Stimulated activated CD8-positive, alpha-beta memory T cell treated with anti-CD3 and anti-CD28 coated beads, Interleukin-7, amount 100 ng/mL, for 1 hour (primary cell): Measurements from ENCODE around the gene PHF21A.
A peak's percentile ranks its signal among the peaks of the same experiment; 100 is the strongest.
"Not testable (repeated sequence)": the region's sequence is repeated elsewhere in the genome, so short reads cannot be mapped to it uniquely, and the experiment has no call there.

ENCODE experiments used
- DNase-seq, 2 donors: peaks; one replicate each; pipeline ENCODE4 v3.0.0-alpha.2; 2020; ENCODE audit warnings: low read depth in 2 of 2

The PHF21A gene

DNA sequence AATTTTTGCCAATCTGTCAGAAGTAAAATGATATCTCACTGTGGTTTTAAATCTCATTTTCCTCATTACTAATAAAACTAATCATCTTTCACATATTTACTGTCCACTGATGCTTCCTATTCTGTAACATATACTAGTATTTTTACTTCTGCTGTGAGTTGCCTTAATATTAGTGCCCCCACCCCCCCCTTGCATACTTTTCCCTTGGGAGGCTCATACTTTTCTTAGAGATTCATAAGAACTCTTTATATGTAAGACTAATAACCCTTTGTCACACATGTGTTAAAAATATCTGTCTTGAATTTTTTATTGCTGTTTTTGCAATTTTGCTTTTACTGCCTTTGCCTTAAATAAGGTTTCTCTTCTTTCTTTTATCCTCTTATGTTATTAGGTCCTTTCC lies 87.2 kb downstream of the PHF21A start:
- DNase-seq: no peak

DNA sequence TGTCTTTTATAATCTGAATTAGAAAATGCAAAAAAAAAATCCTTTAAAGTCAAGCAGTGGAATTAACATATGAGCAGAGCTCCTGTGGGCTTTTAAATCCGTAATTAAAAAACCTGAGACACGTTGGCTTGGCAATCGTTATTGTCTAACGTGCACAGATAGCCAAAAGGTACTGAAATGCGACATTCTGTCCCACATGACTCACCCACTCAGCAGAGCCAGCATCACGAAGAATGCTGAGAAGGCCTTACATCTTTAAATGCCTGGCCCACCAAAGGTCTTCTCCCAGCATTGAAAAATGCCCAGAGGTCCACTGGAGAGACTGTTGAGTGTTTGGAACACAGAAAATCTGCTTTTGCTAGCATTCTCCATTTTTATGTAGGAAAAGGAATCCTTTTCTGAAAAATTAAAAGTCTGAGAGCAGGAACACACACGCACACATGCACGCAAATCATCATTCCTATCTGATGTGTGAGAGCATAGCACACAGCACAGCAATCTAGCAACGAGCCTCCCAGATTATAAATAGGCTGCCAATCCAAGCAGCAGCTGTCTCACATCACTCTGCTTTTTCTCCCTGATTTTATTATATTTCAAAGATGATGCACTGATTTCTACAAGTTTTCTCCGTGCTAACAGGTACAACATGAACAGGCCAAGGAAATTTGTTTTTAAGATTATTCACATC lies 94.5 kb downstream of the PHF21A start:
- no peak for DNase-seq

DNA sequence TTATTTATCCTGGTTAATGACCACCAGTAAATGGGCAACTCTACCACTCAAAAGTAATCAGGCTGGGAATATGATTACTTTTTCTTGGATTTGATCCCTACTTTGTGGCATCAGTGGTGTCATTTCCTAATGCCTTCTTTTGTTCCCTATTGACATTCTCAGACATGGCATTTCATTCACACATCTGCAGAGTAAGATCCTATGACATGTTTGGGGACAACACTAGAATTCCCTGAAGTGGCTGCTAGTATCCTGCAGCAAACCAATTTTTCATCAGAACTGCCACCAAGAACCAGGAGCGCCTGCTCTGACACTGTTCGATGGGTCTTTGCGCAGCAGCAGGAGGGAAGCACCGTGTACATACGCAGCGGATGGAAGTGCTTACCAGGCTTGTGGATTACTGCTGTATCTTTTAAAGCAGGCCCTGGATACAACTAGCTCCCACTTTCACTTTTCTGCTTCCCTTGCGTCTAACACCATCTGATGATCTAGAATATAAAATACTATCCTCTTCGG lies 101.1 kb downstream of the PHF21A start:
- DNase-seq: no peak

DNA sequence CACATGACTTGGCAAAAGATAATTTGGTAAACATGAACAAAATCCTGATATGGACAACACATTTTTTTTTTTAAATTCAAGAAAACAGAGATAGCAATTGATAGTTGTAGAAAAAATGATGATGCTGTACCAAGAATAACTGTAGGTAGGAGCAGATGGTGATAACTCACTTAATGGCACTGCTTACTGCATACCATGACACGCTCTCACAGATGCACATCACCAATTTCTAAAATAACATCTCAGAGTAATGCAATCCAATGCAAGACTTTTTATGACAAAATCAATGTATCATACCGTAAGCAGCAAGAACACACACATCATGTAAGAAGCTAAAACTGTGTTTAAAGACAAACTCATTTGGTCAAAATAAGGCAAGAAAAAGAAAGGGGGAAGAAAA lies 102.6 kb downstream of the PHF21A start:
- DNase-seq: no peak

DNA sequence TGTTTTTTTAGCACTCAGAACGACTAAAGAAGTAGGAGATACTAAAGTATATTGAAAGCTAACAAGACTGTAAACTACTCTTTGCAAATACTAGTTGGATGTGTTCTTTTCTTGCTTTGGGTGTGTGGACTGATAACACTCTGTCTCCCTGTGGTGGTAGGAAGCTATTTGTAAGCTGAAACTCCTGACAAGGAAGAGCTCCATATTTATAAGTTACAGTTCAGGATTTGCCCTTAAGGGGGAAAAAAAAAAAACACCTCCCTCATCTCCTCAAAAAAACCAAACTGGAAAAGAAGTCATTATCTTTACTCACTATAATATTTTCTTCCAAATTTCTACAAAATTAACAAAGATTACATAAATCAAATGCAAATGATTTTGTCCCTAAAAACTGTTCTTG lies 103.9 kb downstream of the PHF21A start:
- DNase-seq: no peak

DNA sequence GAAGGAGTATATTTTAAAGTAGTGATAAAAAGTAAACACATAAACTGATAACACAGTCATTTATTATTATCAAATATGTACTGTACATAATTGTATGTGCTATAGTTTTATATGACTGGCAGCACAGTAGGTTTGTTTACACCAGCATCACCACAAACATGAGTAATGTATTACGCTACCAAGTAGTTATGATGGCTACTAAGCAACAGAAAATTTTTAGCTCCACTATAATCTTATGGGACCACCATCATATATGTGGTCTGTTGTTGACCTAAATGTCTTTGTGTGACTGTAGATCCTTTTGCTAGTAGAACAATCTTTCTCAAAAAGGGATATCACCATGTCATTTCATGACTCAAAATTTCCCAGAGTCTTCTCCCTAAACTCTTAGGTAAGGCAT lies 105.3 kb downstream of the PHF21A start:
- no peak for DNase-seq

DNA sequence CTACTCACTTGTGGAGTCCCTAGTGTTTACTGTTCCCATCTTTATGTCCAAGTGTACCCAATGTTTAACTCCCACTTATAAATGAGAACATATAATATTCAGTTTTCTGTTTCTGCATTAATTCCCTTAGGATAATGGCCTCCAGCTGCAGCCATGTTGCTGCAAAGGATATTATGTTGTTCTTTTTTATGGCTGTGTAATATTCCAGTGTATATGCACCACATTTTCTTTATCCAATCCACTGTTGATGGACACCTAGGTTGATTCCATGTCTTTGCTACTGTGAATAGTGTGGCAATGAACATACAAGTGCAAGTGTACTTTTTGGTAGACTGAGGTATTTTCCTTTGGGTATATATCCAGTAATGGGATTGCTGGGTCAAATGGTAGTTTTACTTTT lies 107.1 kb downstream of the PHF21A start:
- not testable (repeated sequence) for DNase-seq

DNA sequence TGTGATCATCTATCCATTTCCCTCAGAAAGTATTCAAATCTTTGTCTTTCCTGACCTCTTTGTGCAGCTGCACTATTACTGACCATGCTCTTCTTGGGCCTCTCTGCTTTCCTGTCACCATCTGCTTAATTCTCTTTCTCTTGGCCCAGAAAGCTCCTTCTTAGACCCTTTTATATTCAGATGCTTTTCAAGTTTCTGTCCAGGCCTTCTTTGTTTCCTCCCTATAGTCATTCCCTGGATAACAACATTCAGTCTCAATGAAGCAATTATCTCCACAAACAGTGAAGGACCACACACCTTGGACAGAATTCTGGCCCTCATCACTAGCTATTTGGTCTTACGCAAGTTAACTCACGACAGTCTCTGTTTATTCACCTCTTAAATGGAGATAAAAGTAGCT lies 109.1 kb downstream of the PHF21A start:
- DNase-seq: no peak

DNA sequence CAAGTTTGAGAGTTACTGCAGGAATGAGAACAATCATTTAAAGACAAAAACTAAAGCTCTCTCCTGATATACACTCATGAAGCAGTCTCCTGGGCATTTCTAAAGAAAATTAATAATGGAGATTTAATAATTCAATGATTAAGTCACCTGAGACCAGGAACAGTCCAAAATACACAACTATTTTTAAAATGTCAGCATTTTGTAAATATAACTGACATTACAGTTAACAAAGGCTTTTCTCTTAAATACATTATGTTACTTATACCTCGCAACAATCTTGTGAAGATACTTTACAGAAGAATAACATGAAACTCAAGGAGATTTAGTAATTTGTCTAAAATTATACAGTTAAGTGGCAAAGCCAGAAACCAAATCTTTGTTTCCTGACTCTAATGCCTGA lies 111.2 kb downstream of the PHF21A start:
- DNase-seq: no peak

DNA sequence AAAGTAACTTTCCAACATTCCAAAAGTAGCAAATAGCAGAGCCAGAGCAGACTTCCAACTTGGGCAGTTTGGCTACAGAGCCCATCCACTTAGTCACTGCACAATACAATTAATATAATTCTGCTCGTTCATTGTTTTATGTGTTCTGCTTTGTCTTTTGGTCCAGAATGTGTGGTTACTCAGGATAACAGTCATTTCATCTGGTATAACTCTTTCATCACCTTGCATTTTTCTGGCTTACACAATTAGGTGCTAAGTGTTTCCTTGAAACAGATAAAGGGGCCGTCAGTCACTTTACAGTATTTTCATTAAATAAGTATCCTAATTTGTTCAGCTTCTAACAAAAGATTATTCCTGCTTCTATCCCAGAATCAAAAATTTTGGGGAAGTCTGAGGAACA lies 111.6 kb downstream of the PHF21A start:
- no peak for DNase-seq

DNA sequence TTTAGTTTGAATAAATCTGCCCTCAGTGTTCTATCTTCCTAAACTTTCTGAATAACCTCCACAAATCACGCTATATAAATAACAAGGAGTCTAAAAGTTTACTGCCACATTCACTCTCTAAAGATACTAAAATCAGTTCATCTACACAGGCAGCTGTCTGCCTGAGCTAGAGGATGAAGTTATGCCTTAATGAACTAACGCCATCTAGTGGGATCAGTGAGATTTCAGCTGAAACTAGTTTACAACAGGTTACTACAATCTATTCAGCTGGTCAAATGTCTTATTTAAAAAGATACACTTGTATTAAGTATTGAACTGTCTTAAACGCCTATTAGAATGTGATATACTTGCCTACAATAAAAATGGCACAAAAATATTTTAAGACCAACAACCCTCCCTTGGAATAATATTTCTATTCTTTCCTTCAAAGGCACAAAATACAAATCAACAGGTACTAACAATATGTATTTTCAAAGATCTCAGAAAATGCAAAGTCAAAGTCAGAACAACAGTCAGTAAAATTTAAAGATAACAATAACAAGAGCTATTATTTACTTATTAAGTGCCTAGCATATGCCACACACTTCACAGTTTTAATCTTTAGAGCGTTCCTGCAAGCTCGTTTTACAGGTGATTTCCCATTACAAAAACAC lies 114.7 kb downstream of the PHF21A start:
- DNase-seq: peak in 1 of 2 donors; percentile 4

DNA sequence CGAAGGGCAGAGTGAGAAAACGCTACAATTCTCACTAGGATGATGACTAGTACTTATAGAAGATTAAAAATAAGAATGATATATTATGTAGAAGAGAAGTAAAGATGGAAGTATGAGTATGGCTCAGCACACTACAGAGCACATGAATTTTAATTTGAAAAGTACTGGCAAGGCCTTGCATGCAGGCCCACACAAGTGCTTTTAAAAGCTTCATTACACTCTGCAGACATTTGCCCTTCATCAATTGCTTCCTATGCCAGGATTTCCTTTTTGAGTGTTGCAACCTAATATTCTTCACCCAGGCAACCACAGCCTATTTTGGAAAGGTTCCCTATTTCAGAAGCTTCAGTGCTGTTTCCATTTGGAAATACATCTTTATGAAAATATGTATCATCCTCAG lies 117.7 kb downstream of the PHF21A start:
- no peak for DNase-seq

DNA sequence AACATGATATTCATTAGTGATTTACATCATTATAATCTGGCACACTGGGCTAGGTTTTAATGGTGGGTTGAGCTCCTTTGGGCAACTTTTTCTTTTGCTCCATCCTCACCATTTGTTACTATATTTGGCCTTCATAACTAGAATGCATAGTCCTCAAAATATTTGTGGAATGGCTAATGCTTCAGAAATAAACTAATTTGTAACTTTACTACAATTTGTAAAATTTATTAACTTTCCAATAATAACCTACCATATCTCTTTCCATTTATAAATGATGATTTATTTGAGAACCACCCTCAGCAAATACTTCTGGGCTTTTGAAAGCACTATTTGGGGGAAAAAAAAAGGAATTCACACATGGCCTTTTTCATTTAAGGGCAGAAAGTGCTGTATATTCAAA lies 119.1 kb downstream of the PHF21A start:
- no peak for DNase-seq

DNA sequence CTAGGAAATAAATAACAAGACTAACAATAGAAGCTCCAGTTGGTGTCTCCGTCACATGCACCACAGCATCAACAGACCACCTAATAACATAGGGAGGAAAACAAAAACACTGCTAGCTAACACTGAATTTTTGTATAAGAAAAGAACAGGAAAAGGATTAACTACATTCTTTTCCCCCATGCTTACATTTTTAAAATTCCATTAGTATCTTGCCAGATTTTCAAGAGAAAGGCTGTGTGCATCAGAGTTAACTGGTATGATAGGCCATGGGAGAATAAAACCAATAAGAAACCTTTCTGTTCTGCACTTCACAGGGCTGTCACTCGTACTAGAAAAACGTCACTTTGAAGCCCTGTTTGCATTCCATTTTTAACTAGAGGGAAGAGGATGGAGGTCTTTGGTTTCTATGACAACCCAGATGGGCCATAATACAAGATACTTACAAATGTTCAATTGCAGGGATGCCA lies 119.8 kb downstream of the PHF21A start:
- DNase-seq: no peak

DNA sequence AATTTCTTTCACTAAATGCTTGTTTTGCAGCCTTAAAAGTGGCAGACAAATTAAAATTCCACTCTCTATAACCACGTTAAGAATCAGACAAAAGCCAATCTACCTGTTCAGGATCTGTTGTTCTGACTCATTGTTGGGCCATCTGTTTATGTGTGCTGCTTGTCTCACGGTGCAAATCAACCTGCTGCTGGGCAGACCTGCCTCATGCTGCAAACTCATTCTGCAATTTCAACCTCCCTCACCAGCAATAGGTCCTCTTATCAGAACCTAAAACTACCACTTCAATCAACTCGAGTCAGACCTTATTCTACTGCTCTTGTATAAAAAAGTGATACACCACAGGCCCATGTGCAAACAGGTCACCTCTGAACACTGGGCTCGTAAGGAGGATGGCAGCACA lies 123.7 kb downstream of the PHF21A start:
- no peak for DNase-seq

DNA sequence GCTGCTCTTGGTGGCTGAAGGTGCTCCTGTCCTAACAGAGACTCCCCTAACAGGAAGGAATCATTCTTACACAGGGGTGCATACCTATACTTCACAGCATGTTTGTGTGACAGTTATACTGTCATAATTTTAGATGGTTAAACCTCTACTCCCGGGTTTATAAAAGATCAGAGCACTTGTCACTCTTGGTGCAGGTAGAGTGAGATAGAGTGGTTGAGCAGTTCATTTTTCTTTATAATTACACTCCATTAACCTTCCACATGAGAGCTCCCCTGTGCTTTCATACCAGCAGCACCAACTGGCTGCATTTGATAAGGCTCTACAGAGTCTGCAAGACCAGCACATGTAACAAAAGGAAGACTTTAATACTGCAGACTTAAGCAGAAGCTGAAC lies 125.9 kb downstream of the PHF21A start:
- DNase-seq: no peak

DNA sequence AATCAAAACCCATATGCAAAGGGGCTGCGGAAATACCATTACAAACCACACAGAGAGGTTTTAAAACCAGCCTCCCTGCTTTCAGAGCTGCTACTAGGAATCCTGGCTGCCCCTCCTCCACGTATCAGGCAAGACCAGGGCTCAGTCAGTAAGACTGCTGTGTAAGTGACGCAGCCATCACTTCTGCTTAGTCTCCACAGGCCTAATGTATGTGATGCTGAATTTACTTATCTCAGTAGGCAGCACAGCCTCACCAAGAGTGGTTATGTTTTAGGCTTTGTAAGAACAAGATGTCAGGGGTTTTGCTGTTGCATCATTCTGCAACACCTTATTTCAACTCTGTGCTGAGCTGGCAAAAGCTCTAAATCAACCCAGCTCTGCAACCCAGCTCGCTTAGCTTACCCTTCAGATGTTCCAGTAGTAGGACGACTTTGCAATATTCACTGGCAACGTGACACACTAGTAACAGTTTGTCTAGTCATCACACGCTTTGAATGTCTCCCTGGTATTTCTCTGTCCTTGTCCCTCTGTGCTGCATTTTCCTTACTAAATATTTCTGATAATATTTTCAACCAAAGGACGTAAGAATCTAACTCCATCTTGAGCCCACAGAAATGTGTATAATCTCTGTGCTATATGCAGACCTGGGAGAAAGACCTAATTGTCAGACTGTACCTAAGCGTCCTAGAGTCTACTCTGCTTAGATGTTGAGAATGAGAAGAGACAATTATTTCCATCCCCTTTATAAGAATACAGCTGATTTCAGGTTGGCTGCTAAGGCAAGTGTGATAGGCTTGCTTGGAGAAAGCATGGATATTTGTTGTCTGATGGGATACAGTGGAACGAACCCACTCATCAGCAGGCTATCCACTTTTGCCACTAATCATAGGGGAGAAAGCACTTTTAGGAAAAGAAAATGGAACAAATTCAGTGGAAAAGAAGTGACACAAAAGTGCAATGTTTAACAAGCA lies 126.6 kb downstream of the PHF21A start:
- no peak for DNase-seq

DNA sequence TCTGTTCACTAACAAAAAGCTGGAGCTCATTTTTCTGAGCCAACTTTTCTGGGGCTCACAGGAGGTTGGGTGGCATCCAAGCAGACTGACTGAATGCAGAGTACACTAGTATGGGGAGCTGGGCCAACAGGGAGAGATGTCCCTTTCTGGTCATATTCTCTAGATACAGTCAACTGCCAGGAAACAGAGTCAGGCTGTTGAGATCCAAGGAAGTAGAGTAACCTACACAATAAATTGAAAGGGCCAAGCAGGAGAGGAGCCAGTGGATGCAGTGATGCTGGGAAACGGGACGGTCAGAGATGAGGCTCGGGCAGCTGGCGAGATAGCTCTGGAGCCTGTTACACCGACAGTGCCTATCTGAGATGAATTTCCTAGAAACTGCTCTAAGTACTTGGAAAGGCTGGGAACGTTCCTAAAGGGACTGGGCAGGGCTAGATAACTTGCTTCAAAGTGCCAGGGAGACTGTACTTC lies 127.7 kb downstream of the PHF21A start:
- DNase-seq: no peak

DNA sequence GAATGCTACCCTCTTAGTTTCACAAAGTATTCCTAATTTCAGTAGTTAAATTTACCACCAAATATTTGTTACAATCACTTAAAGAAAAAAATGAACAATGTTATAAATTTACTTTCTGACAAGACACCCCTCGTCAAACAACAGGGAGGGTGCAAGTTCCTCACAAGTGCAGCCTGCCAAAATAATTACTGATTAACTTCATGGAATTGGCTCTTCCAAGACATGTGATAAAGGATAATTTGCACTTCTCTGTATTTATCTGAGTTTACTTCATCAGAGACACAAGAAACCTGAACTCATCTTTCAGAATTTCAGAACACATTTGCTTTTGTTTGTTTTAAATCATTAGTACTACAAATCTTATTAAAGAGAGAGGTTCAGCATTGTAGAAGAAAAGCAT lies 132.3 kb downstream of the PHF21A start:
- no peak for DNase-seq

DNA sequence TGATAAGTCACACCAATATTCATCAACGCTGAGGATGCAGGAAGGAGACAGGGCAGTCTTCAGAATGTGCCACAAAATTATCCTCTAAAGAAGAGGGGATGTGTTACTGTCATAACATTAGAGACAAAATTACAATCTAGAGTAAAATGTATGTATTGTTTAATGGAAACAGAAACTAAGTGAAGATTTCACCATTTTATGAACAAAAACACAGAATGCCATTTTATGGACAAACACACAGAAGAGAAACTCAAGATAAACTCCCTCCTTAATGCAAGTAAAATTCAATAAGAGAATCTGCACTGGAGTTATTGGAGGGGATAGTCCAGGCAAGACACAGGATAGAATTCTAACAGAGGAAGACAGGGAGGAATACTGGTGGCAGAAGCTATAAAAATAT lies 136.0 kb downstream of the PHF21A start:
- no peak for DNase-seq

DNA sequence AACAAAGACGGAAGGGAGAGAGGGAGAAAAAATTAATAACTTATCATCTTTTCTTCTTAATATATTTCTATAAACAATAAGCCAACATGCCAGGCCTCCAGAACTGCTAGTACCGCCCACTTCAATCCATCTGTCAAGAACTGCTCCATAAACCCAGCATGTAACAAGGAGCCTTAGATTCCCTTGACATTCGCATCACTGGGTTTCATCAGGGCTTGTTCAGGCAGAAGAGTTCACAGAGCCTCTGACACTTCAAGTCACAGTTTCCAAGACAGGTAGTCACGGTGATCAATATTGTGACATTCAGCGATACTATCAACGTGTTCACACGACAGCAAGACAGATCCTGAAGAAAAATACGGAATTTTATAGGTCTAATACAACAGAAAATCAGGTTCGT lies 137.1 kb downstream of the PHF21A start:
- DNase-seq: no peak

DNA sequence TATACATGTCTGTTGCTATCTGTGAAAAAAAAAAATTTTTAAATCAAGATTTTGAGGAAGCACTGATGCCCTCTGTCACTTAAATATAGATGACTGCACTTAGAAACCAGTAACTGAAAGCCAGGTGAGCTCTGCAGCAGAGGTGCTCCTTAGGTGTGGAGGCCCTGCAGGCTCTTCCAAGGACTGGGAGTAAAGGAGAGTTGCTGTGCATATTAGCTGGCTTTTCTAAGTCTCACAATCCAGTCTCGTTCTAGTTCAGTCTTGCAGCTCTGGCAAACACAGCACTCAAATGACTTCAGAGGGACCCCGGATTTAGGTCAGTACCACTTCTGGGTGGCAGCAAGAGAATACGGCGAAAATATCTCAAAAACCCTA lies 137.8 kb downstream of the PHF21A start:
- no peak for DNase-seq
